ENCODE measurements around the gene TMEM212.

TMEM212 gene

GRCh38 chr3:171842864-171843518 is at the start of gene TMEM212:
Gene TMEM212 (plus strand): TSS chr3:171843349. CDS start chr3:171843384, 35 bp downstream.
- DNase-seq (ENCODE audit: low read depth in 2 of 2), result no peak

GRCh38 chr3:171796625-171797264 is 46.4 kb upstream of the TMEM212 start:
- no peak for DNase-seq (ENCODE audit: low read depth in 2 of 2)

- DNase-seq (ENCODE audit: low read depth in 2 of 2), result no peak
Measured at GRCh38 chr3:171797265-171797679, 45.9 kb upstream of the TMEM212 start.

- DNase-seq (ENCODE audit: low read depth in 2 of 2), result no peak
Measured at GRCh38 chr3:171797873-171798272, 45.3 kb upstream of the TMEM212 start.

- DNase-seq (ENCODE audit: low read depth in 2 of 2), result no peak
Measured at GRCh38 chr3:171799501-171799900, 43.6 kb upstream of the TMEM212 start.

- no peak for DNase-seq (ENCODE audit: low read depth in 2 of 2)
Measured at GRCh38 chr3:171801738-171802589, 41.2 kb upstream of the TMEM212 start.

- DNase-seq (ENCODE audit: low read depth in 2 of 2), result no peak
Measured at GRCh38 chr3:171802590-171802956, 40.6 kb upstream of the TMEM212 start.

- DNase-seq (ENCODE audit: low read depth in 2 of 2), result no peak
Measured at GRCh38 chr3:171803044-171803443, 40.1 kb upstream of the TMEM212 start.

GRCh38 chr3:171804618-171805389 is 38.3 kb upstream of the TMEM212 start:
- DNase-seq (ENCODE audit: low read depth in 2 of 2), result no peak

GRCh38 chr3:171805687-171806086 is 37.5 kb upstream of the TMEM212 start:
- DNase-seq (ENCODE audit: low read depth in 2 of 2), result no peak

GRCh38 chr3:171806200-171807128 is 36.7 kb upstream of the TMEM212 start:
- no peak for DNase-seq (ENCODE audit: low read depth in 2 of 2)

GRCh38 chr3:171807129-171807675 is 35.9 kb upstream of the TMEM212 start:
- no peak for DNase-seq (ENCODE audit: low read depth in 2 of 2)

GRCh38 chr3:171807806-171808205 is 35.3 kb upstream of the TMEM212 start:
- no peak for DNase-seq (ENCODE audit: low read depth in 2 of 2)

- no peak for DNase-seq (ENCODE audit: low read depth in 2 of 2)
Measured at GRCh38 chr3:171809611-171809860, 33.6 kb upstream of the TMEM212 start.

- DNase-seq (ENCODE audit: low read depth in 2 of 2), result peak; percentile 27 to 36
Measured at GRCh38 chr3:171809861-171810628, 33.1 kb upstream of the TMEM212 start, which contains the start of gene PLD1. Gene PLD1 (minus strand): TSS chr3:171810483. CDS start chr3:171738051, 72,432 bp downstream.

- DNase-seq (ENCODE audit: low read depth in 2 of 2), result no peak
Measured at GRCh38 chr3:171810629-171811294, 32.4 kb upstream of the TMEM212 start.

- DNase-seq (ENCODE audit: low read depth in 2 of 2), result no peak
Measured at GRCh38 chr3:171811295-171811912, 31.7 kb upstream of the TMEM212 start.

GRCh38 chr3:171811913-171812335 is 31.2 kb upstream of the TMEM212 start:
- no peak for DNase-seq (ENCODE audit: low read depth in 2 of 2)

GRCh38 chr3:171812811-171813210 is 30.3 kb upstream of the TMEM212 start:
- no peak for DNase-seq (ENCODE audit: low read depth in 2 of 2)

All from stimulated activated CD8-positive, alpha-beta memory T cell treated with anti-CD3 and anti-CD28 coated beads, Interleukin-15, amount 100 ng/mL, for 48 hours (primary cell).